ENCODE measurements around the gene GPSM1.

- TF ChIP-seq SUZ12 (IDR thresholded peaks at IDR 0.05) (no peak), ZNF384 (IDR thresholded peaks at IDR 0.05) (no peak), HDGF (IDR thresholded peaks at IDR 0.05; ENCODE audit: borderline replicate concordance) (no peak)
Measured at GRCh38 chr9:136278894-136279293, 48.4 kb upstream of the GPSM1 start.

Measured in HEK293T (cell line).